HG03045 (cell line): ENCODE results near the gene PLD5.
"Not testable (repeated sequence)": the region's sequence is repeated elsewhere in the genome, so short reads cannot be mapped to it uniquely, and the experiment has no call there.

Experiments
- ATAC-seq: cut with Tn5 transposase; IDR thresholded peaks from one replicate; pipeline ENCODE4 v1.9.1; 2021; ENCODE audit warnings: mild to moderate bottlenecking, moderate library complexity; ENCODE audit not compliant: unreplicated experiment

The PLD5 gene

DNA sequence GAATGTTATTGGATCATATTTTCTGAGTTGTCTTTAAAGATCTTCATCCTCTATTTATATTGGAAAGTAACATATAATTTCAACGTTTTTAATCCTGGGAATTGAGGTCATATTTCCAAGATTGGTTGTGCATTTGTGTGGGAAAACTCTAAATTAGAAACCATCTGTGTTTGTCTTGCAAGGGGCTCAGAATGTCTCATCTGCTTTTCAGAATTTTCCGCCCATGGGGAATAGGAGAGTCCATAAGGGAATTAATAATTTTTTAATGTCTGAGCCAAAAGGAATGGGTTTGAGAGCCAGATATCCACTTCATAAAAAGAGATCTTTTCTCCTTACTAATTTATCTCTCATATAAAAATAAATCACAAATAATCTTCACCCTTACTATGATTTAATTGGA is 440.8 kb downstream of the PLD5 start:
- ATAC-seq: no peak

DNA sequence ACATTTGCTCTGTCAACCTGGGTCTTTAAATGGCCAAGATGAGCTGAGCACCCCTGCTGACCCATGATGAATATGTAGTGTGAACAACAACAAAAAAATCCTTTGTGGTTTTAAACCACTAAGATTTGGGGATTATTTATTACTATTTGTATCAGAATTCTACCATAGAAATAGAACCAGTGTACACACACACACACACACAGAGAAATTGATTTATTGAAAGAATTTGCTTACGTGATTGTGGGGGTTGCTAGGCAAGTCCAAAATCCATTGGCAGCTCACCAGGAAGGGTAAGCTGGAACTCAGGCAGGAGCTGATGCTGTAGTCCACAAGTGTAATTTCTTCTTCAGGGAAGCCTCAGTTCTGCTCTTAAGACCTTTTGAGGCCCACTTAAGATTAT is 443.1 kb downstream of the PLD5 start:
- ATAC-seq: no peak

- ATAC-seq: no peak
Measured at GRCh38 chr1:242065813-242066212, 458.7 kb downstream of the PLD5 start.

GRCh38 chr1:242062271-242062670 is 462.2 kb downstream of the PLD5 start:
- ATAC-seq: no peak

DNA sequence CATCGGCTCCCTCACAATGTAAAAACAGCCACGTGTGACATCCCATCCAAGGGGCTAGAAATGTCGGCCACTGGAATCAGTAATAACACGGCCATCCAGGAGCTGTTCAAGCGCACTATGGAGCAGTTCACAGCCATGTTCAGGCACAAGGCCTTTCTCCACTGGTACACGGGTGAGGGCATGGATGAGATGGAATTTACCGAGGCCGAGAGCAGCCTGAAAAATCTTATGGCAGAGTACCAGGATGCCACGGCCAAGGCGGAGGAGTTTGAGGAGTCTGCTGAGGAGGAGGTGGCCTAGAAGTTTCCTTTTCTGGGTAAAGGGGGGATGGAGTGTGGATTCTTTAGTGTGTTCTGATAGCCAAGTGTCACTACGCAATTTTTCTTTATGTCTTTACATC is 464.5 kb downstream of the PLD5 start:
- no peak for ATAC-seq

- ATAC-seq: peak; percentile 78
Measured at GRCh38 chr1:242058582-242058981, 465.9 kb downstream of the PLD5 start.

GRCh38 chr1:242058181-242058580 is 466.3 kb downstream of the PLD5 start:
- not testable (repeated sequence) for ATAC-seq

DNA sequence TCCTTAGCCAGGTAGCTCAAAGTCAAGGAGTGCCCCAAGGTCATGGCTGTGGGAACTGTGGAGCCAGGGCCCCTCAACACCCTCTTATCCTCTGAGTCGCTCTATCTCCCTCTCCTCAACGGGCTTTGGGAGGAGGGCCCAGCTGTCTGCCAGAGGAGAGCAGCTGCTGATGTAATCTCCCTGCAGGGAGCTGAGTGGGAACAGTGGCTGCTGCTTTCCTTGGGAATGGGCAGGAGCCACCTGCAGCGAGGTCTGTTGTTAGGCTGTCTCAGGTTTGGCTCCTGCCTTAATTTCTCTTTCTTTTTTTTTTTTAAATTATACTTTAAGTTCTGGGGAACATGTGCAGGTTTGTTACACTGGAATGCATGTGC is 466.8 kb downstream of the PLD5 start:
- no peak for ATAC-seq

- ATAC-seq: no peak
Measured at GRCh38 chr1:242056988-242057744, 467.3 kb downstream of the PLD5 start.

DNA sequence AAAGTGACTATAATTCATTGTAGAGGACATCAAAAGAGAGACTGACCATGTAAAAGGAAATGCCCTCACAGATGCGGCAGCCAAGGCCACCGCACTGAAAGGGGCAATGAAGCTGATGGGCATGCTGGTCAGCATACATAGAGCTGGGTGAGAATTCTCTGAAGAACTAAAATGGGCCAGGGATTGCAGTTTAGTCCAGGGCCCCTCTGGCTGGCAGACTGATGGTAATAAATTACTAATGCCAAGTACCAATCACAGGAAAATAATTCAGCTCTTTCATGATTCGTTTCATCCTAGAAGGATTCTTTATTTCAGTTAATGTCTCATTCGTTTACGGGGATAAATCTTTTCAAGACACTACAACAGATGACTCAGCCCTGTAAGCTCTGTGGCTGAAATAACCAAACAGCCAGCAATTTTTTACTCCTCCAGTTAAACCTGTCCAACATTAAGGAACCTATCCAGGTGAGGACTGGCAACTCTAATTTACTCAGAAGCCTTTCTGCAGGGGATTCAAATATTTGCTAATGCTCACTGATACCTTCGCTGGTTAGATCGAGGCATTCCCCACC is 468.7 kb downstream of the PLD5 start:
- no peak for ATAC-seq

DNA sequence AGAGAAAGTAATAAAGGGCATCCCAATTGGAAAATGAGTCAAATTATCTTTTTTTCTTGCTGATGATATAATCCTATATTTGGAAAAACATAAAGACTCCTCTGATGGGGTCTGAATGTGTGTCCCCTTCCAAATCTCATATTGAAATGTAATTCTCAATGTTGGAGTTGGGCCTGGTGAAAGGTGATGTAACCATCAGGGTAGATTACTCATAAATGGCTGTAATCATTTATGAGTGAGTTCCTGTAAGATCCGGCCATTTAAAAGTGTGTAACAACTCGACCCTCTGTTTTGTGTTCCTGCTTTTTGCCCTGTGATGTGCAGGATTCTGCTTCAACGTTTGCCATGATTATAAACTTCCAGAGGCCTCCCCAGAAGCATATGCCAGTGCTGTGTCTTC is 481.3 kb downstream of the PLD5 start:
- no peak for ATAC-seq

DNA sequence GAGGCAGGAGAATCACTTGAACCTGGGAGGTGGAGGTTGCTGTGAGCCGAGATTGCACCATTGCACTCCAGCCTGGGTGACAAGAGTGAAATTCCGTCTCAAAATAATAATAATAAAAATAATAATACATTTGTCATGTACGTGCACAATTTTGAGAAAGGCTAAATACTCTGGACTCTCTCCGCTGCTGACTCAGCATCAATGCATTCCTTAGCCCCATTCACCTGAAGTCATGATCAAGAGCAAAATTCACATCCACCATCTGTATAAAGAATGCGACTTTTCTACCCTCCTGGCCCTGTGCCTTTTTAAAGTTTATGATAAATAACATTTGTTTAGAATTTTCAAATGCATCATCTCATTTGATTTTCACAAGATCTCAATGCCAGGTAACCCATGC is 490.1 kb downstream of the PLD5 start:
- ATAC-seq: no peak

DNA sequence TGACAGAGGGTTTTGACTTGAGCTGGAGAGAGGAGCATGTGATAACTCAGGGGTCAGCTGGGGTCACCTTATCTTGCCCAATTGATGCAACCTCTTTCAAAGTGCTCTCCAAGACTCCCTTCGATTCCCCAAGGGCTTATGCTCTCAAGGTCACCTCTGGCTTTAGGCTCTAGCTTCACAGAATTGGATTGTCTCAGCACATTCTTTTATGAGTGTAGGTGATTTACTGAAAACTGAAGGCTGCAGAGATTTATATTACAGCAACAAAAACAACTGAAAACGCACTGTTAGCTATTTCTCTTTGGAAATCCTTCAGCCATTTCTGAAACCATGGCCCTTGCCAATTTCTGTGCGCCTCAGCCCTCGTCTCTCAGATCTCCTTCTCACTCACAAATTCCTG is 491.1 kb downstream of the PLD5 start:
- no peak for ATAC-seq
